Caco-2 (cell line): ENCODE data around the gene EFTUD2. TPM values are rescaled to one million over a fixed set of nuclear protein-coding genes. Genes with fewer than 3 reads are reported as not detected.

Source experiments
- BruUV-seq: library from RNA; stranded (reverse); fragments of 400-500 nt; replicated peaks from 2 replicates; lab custom pipeline; 2021; lab: Mats Ljungman, UMichigan
- CTCF ChIA-PET: fragments of 300-600 bp; sonication (Branson Sonifier 250); formaldehyde crosslinking; loops from one replicate; lab custom pipeline; 2022; ENCODE audit warnings: antibody characterized with exemption; lab: Charles Lee
- POLR2A ChIA-PET: fragments of 300-600 bp; sonication (Branson Sonifier 250); formaldehyde crosslinking; loops from one replicate; lab custom pipeline; 2022; ENCODE audit warnings: antibody characterized with exemption; lab: Charles Lee
- DNase-seq, 2 experiments: peaks; one replicate each; pipeline versions ENCODE4 v3.0.0 to v3.0.0-alpha.2; 2020 to 2022
- H3K27me3 ChIP-seq: replicated peaks from 2 replicates; pipeline ENCODE4 v1.6.0; 2011; ENCODE audit warnings: low read length; ENCODE audit not compliant: control insufficient read depth, insufficient read depth
- H3K36me3 ChIP-seq: 2 replicates; pipeline ENCODE4 v1.5.1; 2011; ENCODE audit warnings: low read length; ENCODE audit not compliant: control insufficient read depth, insufficient read depth
- H3K4me1 ChIP-seq: fragments of 250-450 bp; sonication (Bioruptor Pico); 2 replicates; pipeline ENCODE4 v1.5.1; 2020; ENCODE audit warnings: mild to moderate bottlenecking
- H3K4me3 ChIP-seq: 2 replicates; pipeline ENCODE4 v1.5.1; 2011; ENCODE audit warnings: low read depth, mild to moderate bottlenecking, control low read depth, low read length
- H3K9me3 ChIP-seq: fragments of 250-450 bp; sonication (Bioruptor Pico); 2 replicates; pipeline ENCODE4 v1.5.1; 2020; ENCODE audit warnings: mild to moderate bottlenecking, moderate library complexity
- H3K27ac Mint-ChIP-seq: one replicate; pipeline ENCODE4 v1.8.0; 2022; ENCODE audit warnings: mixed read lengths; ENCODE audit not compliant: unreplicated experiment
- H3K27me3 Mint-ChIP-seq: one replicate; pipeline ENCODE4 v1.8.0; 2022; ENCODE audit warnings: mixed read lengths; ENCODE audit not compliant: insufficient read depth, unreplicated experiment
- H3K36me3 Mint-ChIP-seq: one replicate; pipeline ENCODE4 v1.8.0; 2022; ENCODE audit warnings: mild to moderate bottlenecking, mixed read lengths; ENCODE audit not compliant: insufficient read depth, unreplicated experiment
- H3K4me1 Mint-ChIP-seq: one replicate; pipeline ENCODE4 v1.8.0; 2022; ENCODE audit warnings: low read depth, mixed read lengths; ENCODE audit not compliant: unreplicated experiment
- H3K4me3 Mint-ChIP-seq: one replicate; pipeline ENCODE4 v1.8.0; 2022; ENCODE audit warnings: mild to moderate bottlenecking, moderate library complexity, mixed read lengths; ENCODE audit not compliant: unreplicated experiment
- H3K9me3 Mint-ChIP-seq: one replicate; pipeline ENCODE4 v1.8.0; 2022; ENCODE audit warnings: mixed read lengths; ENCODE audit not compliant: unreplicated experiment
- intact Hi-C: fragments of 100-400 bp; cut with micrococcal nuclease; formaldehyde crosslinking; loops from one replicate; pipeline ENCODE4 v1.10.0; 2022; ENCODE audit not compliant: unreplicated experiment
- total RNA-seq: library from RNA; stranded (reverse); gene quantifications from 2 replicates; pipeline ENCODE4 v1.2.3, GENCODE V29; 2022
- TF ChIP-seq, protein P1 (sequence below), 2 experiments: fragments of 200-600 bp in 1 of 2; IDR thresholded peaks; 1 replicate in 1 of 2; 2 replicates in 1 of 2; pipeline versions ENCODE4 v1.5.1 to v1.8.0; 2011 to 2022; ENCODE audit warnings: antibody characterized with exemption in 1 of 2, control low read depth in 1 of 2, inconsistent platforms in 1 of 2, low read depth in 1 of 2, low read length in 1 of 2, mild to moderate bottlenecking in 1 of 2, moderate library complexity in 1 of 2; ENCODE audit not compliant: insufficient read depth in 1 of 2, severe bottlenecking in 1 of 2, unreplicated experiment in 1 of 2

The EFTUD2 gene
- total RNA-seq, 1 experiment from 2014 or later, result 175 TPM

DNA sequence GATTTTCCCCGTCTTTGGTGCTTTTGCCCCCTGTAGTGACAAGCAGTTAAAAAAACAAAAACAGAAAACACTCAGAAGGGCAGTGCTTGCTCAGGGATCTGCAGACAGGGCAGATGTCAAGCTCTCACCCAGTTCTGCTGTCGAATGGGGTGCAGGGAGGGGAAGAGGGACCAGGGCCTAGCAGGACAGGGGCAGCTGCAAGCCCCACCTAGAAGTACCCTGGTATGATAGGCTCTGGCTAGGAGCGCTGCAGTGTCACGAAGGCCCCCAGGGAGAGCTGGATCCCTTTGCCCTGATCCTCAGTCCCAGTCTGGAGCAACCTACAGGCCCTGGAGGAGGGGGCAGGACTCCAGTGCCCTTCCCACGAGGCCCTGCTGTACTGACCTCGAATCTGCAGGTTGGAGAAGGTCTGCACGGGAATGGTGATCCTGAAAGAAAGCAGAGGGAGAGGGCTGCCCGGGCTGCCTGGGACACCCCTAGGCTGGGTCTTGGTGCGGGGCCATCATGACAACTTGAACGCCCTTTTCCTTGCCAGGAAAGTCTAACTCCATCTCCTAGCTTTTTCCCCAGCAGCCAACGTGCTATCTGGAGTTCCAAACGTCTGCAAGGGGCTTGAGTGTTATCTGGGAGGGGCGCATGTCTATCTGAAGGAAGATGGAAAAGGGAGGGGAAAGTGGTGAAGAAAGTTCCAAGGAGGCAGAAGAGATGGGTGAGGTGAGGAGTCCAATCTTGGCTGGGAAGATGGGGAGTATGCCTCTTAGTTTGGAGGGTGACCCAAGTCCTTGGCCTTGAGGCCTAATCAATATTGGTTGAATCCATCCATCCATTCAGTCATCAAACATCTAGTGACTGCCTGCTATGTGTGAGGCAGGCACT, 11.2 kb upstream of the EFTUD2 start:
- Mint-ChIP-seq H3K27ac (no peak overlapping the region), H3K4me1 (peaks cover 19% of the 10 kb centered on the region), H3K4me3 (no peak overlapping the region), H3K9me3 (no peaks in the 10 kb centered on the region), H3K36me3 (no peaks in the 10 kb centered on the region), H3K27me3 (peaks cover 6% of the 10 kb centered on the region)
- no peaks in the 10 kb centered on the region for H3K27me3 ChIP-seq
- intact Hi-C loops, result no loop called here
- BruUV-seq, result no TSS peak
- peaks cover 4% of the 10 kb centered on the region for H3K4me1 ChIP-seq
- H3K4me3 ChIP-seq, result no peak overlapping the region
- POLR2A ChIA-PET, result interaction anchor here (1.0 kb wide), 1 partner anchor 12 kb away, joined by 3 read pairs; the partner anchor contains the start of gene EFTUD2
- TF ChIP-seq, protein P1, sequence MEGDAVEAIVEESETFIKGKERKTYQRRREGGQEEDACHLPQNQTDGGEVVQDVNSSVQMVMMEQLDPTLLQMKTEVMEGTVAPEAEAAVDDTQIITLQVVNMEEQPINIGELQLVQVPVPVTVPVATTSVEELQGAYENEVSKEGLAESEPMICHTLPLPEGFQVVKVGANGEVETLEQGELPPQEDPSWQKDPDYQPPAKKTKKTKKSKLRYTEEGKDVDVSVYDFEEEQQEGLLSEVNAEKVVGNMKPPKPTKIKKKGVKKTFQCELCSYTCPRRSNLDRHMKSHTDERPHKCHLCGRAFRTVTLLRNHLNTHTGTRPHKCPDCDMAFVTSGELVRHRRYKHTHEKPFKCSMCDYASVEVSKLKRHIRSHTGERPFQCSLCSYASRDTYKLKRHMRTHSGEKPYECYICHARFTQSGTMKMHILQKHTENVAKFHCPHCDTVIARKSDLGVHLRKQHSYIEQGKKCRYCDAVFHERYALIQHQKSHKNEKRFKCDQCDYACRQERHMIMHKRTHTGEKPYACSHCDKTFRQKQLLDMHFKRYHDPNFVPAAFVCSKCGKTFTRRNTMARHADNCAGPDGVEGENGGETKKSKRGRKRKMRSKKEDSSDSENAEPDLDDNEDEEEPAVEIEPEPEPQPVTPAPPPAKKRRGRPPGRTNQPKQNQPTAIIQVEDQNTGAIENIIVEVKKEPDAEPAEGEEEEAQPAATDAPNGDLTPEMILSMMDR (IDR thresholded peaks at IDR 0.05; ENCODE audit: insufficient read depth in 1 of 2, low read depth in 1 of 2, low read length in 1 of 2, severe bottlenecking in 1 of 2, unreplicated experiment in 1 of 2), result no peak
- H3K36me3 ChIP-seq, result no peaks in the 10 kb centered on the region
- no peak for DNase-seq
- CTCF ChIA-PET, result interaction anchor here (0.5 to 2.2 kb wide), 7 partner anchors 8 to 225 kb away, joined by 3 to 12 read pairs (median 4); partner anchors contain the start of genes ACBD4 and EFTUD2
- no peaks in the 10 kb centered on the region for H3K9me3 ChIP-seq

DNA sequence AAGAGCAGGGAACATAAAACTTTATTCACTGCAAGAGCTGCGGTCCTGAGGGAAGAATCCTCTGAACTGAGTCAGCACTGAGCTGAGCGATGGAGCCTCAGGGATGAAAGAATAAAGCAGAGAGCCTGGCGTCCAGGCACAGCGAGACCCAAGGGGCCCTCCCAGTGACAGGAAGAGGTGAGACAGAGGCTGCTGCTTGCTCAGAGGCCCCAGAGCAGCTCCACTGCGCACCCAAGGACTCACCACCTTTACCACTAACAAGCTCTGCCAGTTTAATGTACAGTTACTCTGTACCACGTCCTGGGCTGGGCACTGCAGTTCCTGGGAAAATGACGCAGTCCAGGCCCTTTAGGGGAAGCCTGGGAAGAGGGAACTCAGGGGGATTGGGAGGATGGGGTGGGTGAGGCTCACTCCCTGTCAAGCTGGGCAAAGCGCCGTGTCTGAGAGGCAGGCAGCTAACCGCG, 10.5 kb upstream of the EFTUD2 start:
- Mint-ChIP-seq H3K4me1 (peaks cover 24% of the 10 kb centered on the region), H3K4me3 (no peak overlapping the region), H3K27me3 (peaks cover 6% of the 10 kb centered on the region), H3K36me3 (no peaks in the 10 kb centered on the region), H3K9me3 (no peaks in the 10 kb centered on the region), H3K27ac (no peak overlapping the region)
- TF ChIP-seq, protein P1 (IDR thresholded peaks at IDR 0.05; ENCODE audit: insufficient read depth in 1 of 2, low read depth in 1 of 2, low read length in 1 of 2, severe bottlenecking in 1 of 2, unreplicated experiment in 1 of 2), result no peak
- DNase-seq, result no peak
- ChIA-PET CTCF (interaction anchor here (0.5 to 2.2 kb wide), 3 partner anchors 11 to 137 kb away, joined by 3 to 12 read pairs (median 4); no protein-coding TSS in a partner anchor), POLR2A (interaction anchor here (1.0 kb wide), 1 partner anchor 261 kb away, joined by 3 read pairs; no protein-coding TSS in a partner anchor)
- Histone ChIP-seq H3K4me1 (peaks cover 8% of the 10 kb centered on the region), H3K36me3 (no peaks in the 10 kb centered on the region), H3K4me3 (no peak overlapping the region), H3K9me3 (no peaks in the 10 kb centered on the region), H3K27me3 (no peaks in the 10 kb centered on the region)
- no TSS peak for BruUV-seq
- intact Hi-C loops, result no loop called here

DNA sequence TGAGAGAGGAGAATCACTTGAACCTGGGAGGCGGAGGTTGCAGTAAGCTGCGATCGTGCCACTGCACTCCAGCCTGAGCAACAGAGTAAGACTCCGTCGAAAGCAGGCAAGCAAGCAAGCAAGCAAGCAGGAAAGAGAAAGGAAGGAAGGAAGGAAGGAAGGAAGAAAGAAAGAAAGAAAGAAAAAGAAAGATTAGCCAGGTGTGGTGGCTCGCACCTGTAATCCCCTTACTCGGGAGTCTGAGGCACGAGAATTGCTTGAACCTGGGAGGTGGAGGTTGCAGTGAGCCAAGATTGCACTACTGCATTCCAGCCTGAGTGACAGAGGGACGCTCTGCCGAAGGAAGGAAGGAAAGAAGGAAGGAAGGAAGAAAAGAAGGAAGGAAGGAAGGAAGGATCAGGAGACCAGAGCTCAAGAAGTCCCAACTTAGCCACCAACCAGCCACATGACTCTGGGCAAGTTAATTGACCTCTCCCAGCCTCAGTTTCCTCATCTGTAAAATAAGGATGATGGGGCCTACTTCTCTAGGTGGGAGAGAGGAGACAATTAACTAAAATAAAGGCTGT, 9.6 kb upstream of the EFTUD2 start:
- ChIA-PET POLR2A (interaction anchor here (0.6 to 1.0 kb wide), 2 partner anchors 262 to 431 kb away, joined by 3 to 4 read pairs; no protein-coding TSS in a partner anchor), CTCF (interaction anchor here (1.2 kb wide), 1 partner anchor 11 kb away, joined by 4 read pairs; no protein-coding TSS in a partner anchor)
- peaks cover 24% of the 10 kb centered on the region for H3K4me1 Mint-ChIP-seq
- peaks cover 6% of the 10 kb centered on the region for H3K27me3 Mint-ChIP-seq
- Histone ChIP-seq H3K36me3 (no peaks in the 10 kb centered on the region), H3K4me3 (no peak overlapping the region), H3K4me1 (peaks cover 8% of the 10 kb centered on the region), H3K27me3 (no peaks in the 10 kb centered on the region), H3K9me3 (no peaks in the 10 kb centered on the region)
- H3K9me3 Mint-ChIP-seq, result no peaks in the 10 kb centered on the region
- H3K27ac Mint-ChIP-seq, result no peak overlapping the region
- intact Hi-C loops, result no loop called here
- no peaks in the 10 kb centered on the region for H3K36me3 Mint-ChIP-seq
- no peak for DNase-seq
- TF ChIP-seq, protein P1 (IDR thresholded peaks at IDR 0.05; ENCODE audit: insufficient read depth in 1 of 2, low read depth in 1 of 2, low read length in 1 of 2, severe bottlenecking in 1 of 2, unreplicated experiment in 1 of 2), result no peak
- H3K4me3 Mint-ChIP-seq, result no peak overlapping the region
- BruUV-seq, result no TSS peak
